ENCODE measurements around the gene CFB. TPM values are rescaled to one million over a fixed set of nuclear protein-coding genes. Genes with fewer than 3 reads are reported as not detected.
A peak's percentile ranks its signal among the peaks of the same experiment; 100 is the strongest.

Gene CFB
- total and polyA plus RNA-seq, 2 of the 4 experiments (the other 2 are of a cell fraction) = 1.8 to 6.1 TPM

- Histone ChIP-seq H3K36me3 (ENCODE audit: control insufficient read depth, insufficient read depth, low read length) (no peaks in the 10 kb centered on the region), H3K4me3 (ENCODE audit: insufficient read depth, low read depth, low read length) (no peak overlapping the region), H2AK9ac (replicated peaks; ENCODE audit: low read depth, low read length, poor library complexity) (no peak overlapping the region), H3K4ac (ENCODE audit: low read depth, low read length) (no peak overlapping the region), H3K4me2 (ENCODE audit: low read depth, low read length) (no peak overlapping the region), H4K5ac (ENCODE audit: low read depth, low read length) (no peak overlapping the region), H3K27me3 (ENCODE audit: control insufficient read depth, insufficient read depth, low read length) (no peaks in the 10 kb centered on the region), H3K4me1 (ENCODE audit: control insufficient read depth, insufficient read depth, low read length) (peaks cover 7% of the 10 kb centered on the region; the same call in 1 of the 2 replicates), H2BK15ac (ENCODE audit: low read depth, low read length) (no peak overlapping the region), H3K79me1 (ENCODE audit: low read depth in 1 of 2, low read length in 2 of 2) (no peaks in the 10 kb centered on the region), H4K20me1 (ENCODE audit: insufficient read depth, low read length) (no peaks in the 10 kb centered on the region), H3K9me3 (ENCODE audit: control insufficient read depth, insufficient read depth, low read length) (no peaks in the 10 kb centered on the region), H3K18ac (ENCODE audit: low read depth, low read length) (no peak overlapping the region), H2BK120ac (ENCODE audit: low read depth, low read length) (no peak overlapping the region; the same call in 1 of the 2 replicates), H2AFZ (replicated peaks; ENCODE audit: low read length, poor library complexity) (no peak overlapping the region), H3K56ac (ENCODE audit: extremely low read depth, insufficient read depth, low read length) (no peak overlapping the region), H3K14ac (replicated peaks; ENCODE audit: low read depth, low read length) (no peak overlapping the region), H2BK5ac (ENCODE audit: low read depth, low read length, poor library complexity, severe bottlenecking) (no peak overlapping the region), H3K9ac (ENCODE audit: low read depth, low read length) (no peak overlapping the region), H4K91ac (ENCODE audit: insufficient read depth, low read depth, low read length) (no peak overlapping the region), H3K27ac (ENCODE audit: insufficient read depth, low read length) (no peak overlapping the region), H3K9me1 (ENCODE audit: insufficient read depth, low read length) (peaks cover 9% of the 10 kb centered on the region; the same call in 1 of the 2 replicates), H2BK20ac (ENCODE audit: low read depth, low read length) (no peak overlapping the region; the same call in 1 of the 2 replicates), H2AK5ac (ENCODE audit: low read depth, low read length) (peak overlapping the region; percentile 13; the same call in 1 of the 2 replicates), H3K23ac (ENCODE audit: low read depth, low read length) (no peak overlapping the region), H4K8ac (ENCODE audit: low read depth in 2 of 2, low read length in 2 of 2) (no peak overlapping the region)
- POLR2A ChIA-PET (ENCODE audit: unreplicated experiment) = no interaction called here
- intact Hi-C loops (cut with micrococcal nuclease) = no loop called here
- CTCF ChIA-PET = no interaction called here
- DNase-seq = no peak
- in situ Hi-C loops (cut with MboI; ENCODE audit: low sequenced_read_pairs) = no loop called here
- WGBS, 2 experiments (ENCODE audit: extremely low coverage in 2 of 2, insufficient read length in 1 of 2) = 80% methylated on average over 3 of the region's 6 CpGs; no CpG with 5 or more reads in 1 of the 2 experiments
- BruUV-seq (replicated peaks) = no TSS peak
- no peak for TF ChIP-seq ELK1 (IDR thresholded peaks at IDR 0.05; ENCODE audit: borderline replicate concordance, low read depth, low read length)
- no peak for TF ChIP-seq CHD1 (IDR thresholded peaks at IDR 0.05; ENCODE audit: low read depth, low read length)
- no peak for TF ChIP-seq POLR2A (IDR thresholded peaks at IDR 0.05; ENCODE audit: low read depth, low read length)
- TF ChIP-seq SMC3 (IDR thresholded peaks at IDR 0.05; ENCODE audit: low read depth, low read length) = no peak
- no peak for TF ChIP-seq MAZ (IDR thresholded peaks at IDR 0.05; ENCODE audit: borderline replicate concordance, low read depth, low read length)
- TF ChIP-seq NFE2L2 (IDR thresholded peaks at IDR 0.05; ENCODE audit: low read depth, low read length) = no peak
- TF ChIP-seq RAD21 (IDR thresholded peaks at IDR 0.05; ENCODE audit: low read length) = no peak
- TF ChIP-seq BHLHE40 (IDR thresholded peaks at IDR 0.05; ENCODE audit: low read depth, low read length) = no peak
- no peak for TF ChIP-seq MXI1 (IDR thresholded peaks at IDR 0.05; ENCODE audit: borderline replicate concordance, low read depth, low read length)
- TF ChIP-seq CTCF (conservative IDR thresholded peaks at IDR 0.05; ENCODE audit: low read depth, low read length) = no peak
- TF ChIP-seq CEBPB (IDR thresholded peaks at IDR 0.05; ENCODE audit: low read depth, low read length) = no peak
- TF ChIP-seq FOS (IDR thresholded peaks at IDR 0.05; ENCODE audit: low read depth, low read length) = no peak
- no peak for TF ChIP-seq RCOR1 (IDR thresholded peaks at IDR 0.05; ENCODE audit: insufficient replicate concordance, low read length)
- ATAC-seq (ENCODE audit: low read depth) = no peak
- dilution Hi-C loops (cut with HindIII; ENCODE audit: low sequenced_read_pairs, unreplicated experiment) = no loop called here
Measured at GRCh38 chr6:31915756-31916155, 30.1 kb upstream of the CFB start.

Measured in IMR-90 (cell line).